Ishikawa (cell line): ENCODE results near the gene PDE4D.

ENCODE experiments used
- CEBPB ChIP-seq: IDR thresholded peaks from 2 replicates; pipeline ENCODE4 v1.6.1; 2012
- CREB1 ChIP-seq: IDR thresholded peaks from 2 replicates; pipeline ENCODE4 v1.6.1; 2012; ENCODE audit warnings: low read depth
- EGR1 ChIP-seq: IDR thresholded peaks from 2 replicates; pipeline ENCODE4 v1.6.1; 2012
- EP300 ChIP-seq: IDR thresholded peaks from 2 replicates; pipeline ENCODE4 v1.6.1; 2012; ENCODE audit warnings: borderline replicate concordance
- FOXM1 ChIP-seq: IDR thresholded peaks from 2 replicates; pipeline ENCODE4 v1.6.1; 2012; ENCODE audit warnings: low read depth, borderline replicate concordance
- MAX ChIP-seq: IDR thresholded peaks from 2 replicates; pipeline ENCODE4 v1.6.1; 2012
- NFIC ChIP-seq: IDR thresholded peaks from 2 replicates; pipeline ENCODE4 v1.6.1; 2012
- RAD21 ChIP-seq: IDR thresholded peaks from 2 replicates; pipeline ENCODE4 v1.6.1; 2012; ENCODE audit warnings: low read depth
- REST ChIP-seq: IDR thresholded peaks from 2 replicates; pipeline ENCODE4 v1.6.1; 2012; ENCODE audit warnings: low read depth, mild to moderate bottlenecking
- TAF1 ChIP-seq: IDR thresholded peaks from 2 replicates; pipeline ENCODE4 v1.6.1; 2012; ENCODE audit warnings: low read depth, mild to moderate bottlenecking
- TCF12 ChIP-seq: IDR thresholded peaks from 2 replicates; pipeline ENCODE4 v1.6.1; 2012; ENCODE audit warnings: low read depth
- TEAD4 ChIP-seq: IDR thresholded peaks from 2 replicates; pipeline ENCODE4 v1.6.1; 2012
- USF1 ChIP-seq: IDR thresholded peaks from 2 replicates; pipeline ENCODE4 v1.6.1; 2012
- YY1 ChIP-seq: IDR thresholded peaks from 2 replicates; pipeline ENCODE4 v1.6.1; 2012; ENCODE audit warnings: low read depth
- ZBTB7A ChIP-seq: IDR thresholded peaks from 2 replicates; pipeline ENCODE4 v1.6.1; 2012; ENCODE audit warnings: low read depth

Gene PDE4D

GRCh38 chr5:59437176-59437575 is 456.4 kb downstream of the PDE4D start:
- TF ChIP-seq YY1: no peak
- no peak for TF ChIP-seq NFIC
- TF ChIP-seq EGR1: no peak
- TF ChIP-seq CREB1: no peak
- TF ChIP-seq TEAD4: no peak
- TF ChIP-seq REST: no peak
- TF ChIP-seq EP300: no peak
- no peak for TF ChIP-seq ZBTB7A
- TF ChIP-seq MAX: no peak
- TF ChIP-seq USF1: no peak
- no peak for TF ChIP-seq RAD21

- TF ChIP-seq YY1 (no peak), NFIC (no peak), TEAD4 (no peak), CREB1 (no peak), FOXM1 (no peak), CEBPB (no peak), TAF1 (no peak), EP300 (no peak), MAX (no peak)
These were observed 457.0 kb downstream of the PDE4D start for GRCh38 chr5:59436364-59437148.

GRCh38 chr5:59433174-59433573 is 460.4 kb downstream of the PDE4D start:
- no peak for TF ChIP-seq TCF12
- no peak for TF ChIP-seq YY1
- TF ChIP-seq CEBPB: no peak
- no peak for TF ChIP-seq EP300

- TF ChIP-seq RAD21 (no peak), ZBTB7A (no peak), FOXM1 (no peak), TAF1 (no peak), MAX (no peak), EP300 (no peak), YY1 (no peak), REST (no peak), EGR1 (no peak), USF1 (no peak), CEBPB (no peak), CREB1 (no peak), NFIC (no peak), TCF12 (no peak), TEAD4 (no peak)
These were observed 463.4 kb downstream of the PDE4D start for GRCh38 chr5:59430066-59430685.

- TF ChIP-seq USF1: no peak
- no peak for TF ChIP-seq TCF12
- no peak for TF ChIP-seq MAX
- TF ChIP-seq ZBTB7A: no peak
- no peak for TF ChIP-seq RAD21
- TF ChIP-seq REST: no peak
- no peak for TF ChIP-seq NFIC
- no peak for TF ChIP-seq EP300
- TF ChIP-seq CEBPB: no peak
- TF ChIP-seq EGR1: no peak
- no peak for TF ChIP-seq TEAD4
- no peak for TF ChIP-seq YY1
- no peak for TF ChIP-seq TAF1
- TF ChIP-seq CREB1: no peak
- no peak for TF ChIP-seq FOXM1
These were observed 465.1 kb downstream of the PDE4D start for GRCh38 chr5:59428391-59428790.
